ENCODE measurements around the gene MCM6. TPM values are rescaled to one million over a fixed set of nuclear protein-coding genes. Genes with fewer than 3 reads are reported as not detected.
"Not testable (repeated sequence)": the region's sequence is repeated elsewhere in the genome, so short reads cannot be mapped to it uniquely, and the experiment has no call there.

The MCM6 gene
- total and polyA plus RNA-seq, 7 experiments from 2014 or later: 12.1 to 105 (median 21.0) TPM

GRCh38 chr2:135815269-135815668, 61.0 kb downstream of the MCM6 start:
- no peak overlapping the region for H3K4me3 Mint-ChIP-seq
- CTCF ChIA-PET: interaction anchor here (1.2 kb wide), 1 partner anchor 9 kb away, joined by 4 read pairs; no protein-coding TSS in a partner anchor

DNA sequence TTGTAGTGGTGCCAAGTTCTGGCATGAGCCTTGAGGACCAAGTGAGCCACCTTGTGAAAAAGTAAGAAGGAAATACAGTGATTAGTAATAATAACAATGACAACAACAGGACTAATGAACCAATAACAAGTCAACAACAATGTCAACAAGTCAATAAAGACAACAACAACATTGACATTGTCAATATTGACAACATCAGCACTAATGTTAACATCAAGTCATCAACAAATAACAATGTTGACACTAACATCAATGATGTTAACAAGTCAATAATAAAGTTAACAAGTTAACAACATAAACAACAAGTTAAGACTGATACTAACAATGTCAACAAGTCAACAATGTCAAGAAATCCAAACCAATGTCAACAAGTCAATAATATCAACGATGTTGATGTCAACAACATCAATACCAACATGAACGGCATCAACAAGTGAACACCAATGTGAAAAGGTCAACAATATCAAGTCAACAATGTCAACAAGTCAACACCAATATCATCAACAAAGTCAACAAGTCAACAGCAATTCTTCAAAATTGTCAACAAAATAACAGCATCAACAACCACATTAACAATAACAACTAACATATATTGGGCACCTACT, 63.2 kb downstream of the MCM6 start:
- Histone ChIP-seq H3K4me1 (ENCODE audit: control insufficient read depth in 2 of 2, insufficient read depth in 2 of 2, low read length in 2 of 2) (no peaks in the 10 kb centered on the region), H3K4me3 (ENCODE audit: low read length) (no peak overlapping the region), H3K27me3 (ENCODE audit: control insufficient read depth in 2 of 2, insufficient read depth in 2 of 2, low read length in 2 of 2) (no peaks in the 10 kb centered on the region), H3K27ac (ENCODE audit: low read depth, low read length) (no peak overlapping the region), H3K36me3 (ENCODE audit: control insufficient read depth in 2 of 3, insufficient read depth in 3 of 3, low read length in 3 of 3) (no peaks in the 10 kb centered on the region), H3K9me3 (ENCODE audit: control insufficient read depth in 2 of 3, low read length in 3 of 3) (no peaks in the 10 kb centered on the region)
- Mint-ChIP-seq H3K27me3 (no peaks in the 10 kb centered on the region), H3K36me3 (peaks cover 0 to 29% (median 0%) of the 10 kb centered on the region in 5 donors), H3K4me3 (no peak overlapping the region), H3K4me1 (peaks cover 0 to 6% (median 0%) of the 10 kb centered on the region in 7 donors), H3K27ac (peak overlapping the region in 1 of 9 donors; percentile 51), H3K9me3 (peaks cover 0 to 13% (median 0%) of the 10 kb centered on the region in 11 donors)
- no peak for DNase-seq
- no peak for ATAC-seq
- CTCF ChIA-PET: no interaction called here
- POLR2A ChIA-PET: no interaction called here
- intact Hi-C loops (cut with micrococcal nuclease): no loop called here

More at GRCh38 chr2:135815269-135815668, 61.0 kb downstream of the MCM6 start:
- intact Hi-C loops (cut with micrococcal nuclease): no loop called here
- H3K27me3 Mint-ChIP-seq: no peaks in the 10 kb centered on the region
- DNase-seq: no peak
- no peaks in the 10 kb centered on the region for H3K27me3 ChIP-seq (ENCODE audit: control insufficient read depth in 2 of 2, insufficient read depth in 2 of 2, low read length in 2 of 2)
- no peak overlapping the region for H3K27ac ChIP-seq (ENCODE audit: low read depth, low read length)
- peaks cover 0 to 13% (median 0%) of the 10 kb centered on the region in 11 donors for H3K9me3 Mint-ChIP-seq
- no peaks in the 10 kb centered on the region for H3K9me3 ChIP-seq (ENCODE audit: control insufficient read depth in 2 of 3, low read length in 3 of 3)
- H3K36me3 ChIP-seq (ENCODE audit: control insufficient read depth in 2 of 3, insufficient read depth in 3 of 3, low read length in 3 of 3): no peaks in the 10 kb centered on the region
- no peak for ATAC-seq
- POLR2A ChIA-PET: no interaction called here
- H3K36me3 Mint-ChIP-seq: peaks cover 0 to 28% (median 0%) of the 10 kb centered on the region in 5 donors
- H3K4me1 ChIP-seq (ENCODE audit: control insufficient read depth in 2 of 2, insufficient read depth in 2 of 2, low read length in 2 of 2): peaks cover 6 to 7% of the 10 kb centered on the region in 2 donors
- peak overlapping the region in 2 of 9 donors; percentile 9 to 40 for H3K27ac Mint-ChIP-seq
- H3K4me3 ChIP-seq (ENCODE audit: low read length): no peak overlapping the region
- H3K4me1 Mint-ChIP-seq: peaks cover 3 to 21% (median 11%) of the 10 kb centered on the region in 7 donors

DNA sequence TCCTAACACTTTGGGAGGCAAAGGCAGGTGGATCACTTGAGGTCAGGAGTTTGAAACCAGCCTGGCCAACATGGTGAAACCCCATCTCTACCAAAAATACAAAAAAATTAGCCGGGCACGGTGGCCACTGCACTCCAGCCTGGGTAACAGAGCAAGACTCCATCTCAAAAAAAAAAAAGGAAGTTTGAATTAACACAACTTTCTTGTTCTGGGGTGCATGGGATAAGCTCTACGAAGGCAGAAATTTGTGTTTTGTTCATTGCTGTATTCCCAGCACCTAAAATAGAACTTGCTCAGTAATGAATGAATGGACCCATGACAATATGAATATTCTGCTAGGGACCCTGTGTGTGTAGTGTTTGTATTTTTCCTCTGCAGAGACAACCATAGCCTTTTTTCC, 68.4 kb downstream of the MCM6 start:
- H3K27ac Mint-ChIP-seq; H3K4me1 ChIP-seq (ENCODE audit: control insufficient read depth in 2 of 2, insufficient read depth in 2 of 2, low read length in 2 of 2); H3K4me3 Mint-ChIP-seq; H3K27me3 Mint-ChIP-seq; POLR2A ChIA-PET; H3K4me1 Mint-ChIP-seq; H3K36me3 ChIP-seq (ENCODE audit: control insufficient read depth in 2 of 3, insufficient read depth in 3 of 3, low read length in 3 of 3); H3K9me3 Mint-ChIP-seq; H3K27ac ChIP-seq (ENCODE audit: low read depth, low read length); intact Hi-C loops (cut with micrococcal nuclease); CTCF ChIA-PET; H3K27me3 ChIP-seq (ENCODE audit: control insufficient read depth in 2 of 2, insufficient read depth in 2 of 2, low read length in 2 of 2); ATAC-seq; DNase-seq; H3K4me3 ChIP-seq (ENCODE audit: low read length); H3K9me3 ChIP-seq (ENCODE audit: control insufficient read depth in 2 of 3, low read length in 3 of 3): not testable (repeated sequence)
- H3K36me3 Mint-ChIP-seq: peaks cover 0 to 19% (median 0%) of the 10 kb centered on the region in 5 donors

DNA sequence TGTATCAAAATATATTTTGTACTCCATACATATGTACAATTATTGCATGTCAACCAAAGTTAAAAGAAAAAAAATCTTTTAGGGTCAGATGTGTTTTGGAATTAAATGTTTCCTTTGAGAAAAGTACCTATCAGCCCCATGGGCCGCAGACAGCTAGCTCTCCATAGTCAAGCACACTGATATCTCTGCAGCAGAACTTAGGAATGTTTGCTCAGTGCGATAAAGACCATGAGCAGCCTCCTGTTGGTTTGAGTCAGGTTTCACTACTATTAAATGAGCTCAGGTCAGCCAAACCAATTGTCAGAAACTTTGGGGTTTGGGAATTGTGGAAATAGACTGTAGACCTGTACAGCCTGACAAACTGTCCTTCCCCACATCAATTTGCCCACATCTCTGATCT, 73.0 kb downstream of the MCM6 start:
- Histone ChIP-seq H3K27me3 (ENCODE audit: control insufficient read depth in 2 of 2, insufficient read depth in 2 of 2, low read length in 2 of 2) (no peaks in the 10 kb centered on the region), H3K4me3 (ENCODE audit: low read length) (no peak overlapping the region), H3K9me3 (ENCODE audit: control insufficient read depth in 2 of 3, low read length in 3 of 3) (no peaks in the 10 kb centered on the region), H3K27ac (ENCODE audit: low read depth, low read length) (no peak overlapping the region), H3K4me1 (ENCODE audit: control insufficient read depth in 2 of 2, insufficient read depth in 2 of 2, low read length in 2 of 2) (no peaks in the 10 kb centered on the region), H3K36me3 (ENCODE audit: control insufficient read depth in 2 of 3, insufficient read depth in 3 of 3, low read length in 3 of 3) (no peaks in the 10 kb centered on the region)
- H3K27me3 Mint-ChIP-seq: no peaks in the 10 kb centered on the region
- H3K36me3 Mint-ChIP-seq: peaks cover 0 to 28% (median 4%) of the 10 kb centered on the region in 5 donors
- CTCF ChIA-PET: no interaction called here
- DNase-seq (no peak), ATAC-seq (no peak)
- H3K4me1 Mint-ChIP-seq: no peaks in the 10 kb centered on the region
- no peak overlapping the region for H3K4me3 Mint-ChIP-seq
- POLR2A ChIA-PET: no interaction called here
- peaks cover 0 to 22% (median 11%) of the 10 kb centered on the region in 11 donors for H3K9me3 Mint-ChIP-seq
- intact Hi-C loops (cut with micrococcal nuclease): no loop called here
- H3K27ac Mint-ChIP-seq: no peak overlapping the region

GRCh38 chr2:135802350-135802749, 73.9 kb downstream of the MCM6 start:
- Mint-ChIP-seq H3K9me3 (peaks cover 0 to 22% (median 11%) of the 10 kb centered on the region in 11 donors), H3K4me1 (peaks cover 0 to 3% (median 3%) of the 10 kb centered on the region in 7 donors), H3K27ac (no peak overlapping the region), H3K36me3 (peaks cover 0 to 28% (median 4%) of the 10 kb centered on the region in 5 donors), H3K4me3 (no peak overlapping the region), H3K27me3 (no peaks in the 10 kb centered on the region)
- CTCF ChIA-PET: no interaction called here
- H3K4me3 ChIP-seq (ENCODE audit: low read length): no peak overlapping the region
- no peak overlapping the region for H3K27ac ChIP-seq (ENCODE audit: low read depth, low read length)
- no peaks in the 10 kb centered on the region for H3K36me3 ChIP-seq (ENCODE audit: control insufficient read depth in 2 of 3, insufficient read depth in 3 of 3, low read length in 3 of 3)
- DNase-seq (no peak), ATAC-seq (no peak)
- peaks cover 0 to 4% of the 10 kb centered on the region in 2 donors for H3K4me1 ChIP-seq (ENCODE audit: control insufficient read depth in 2 of 2, insufficient read depth in 2 of 2, low read length in 2 of 2)
- intact Hi-C loops (cut with micrococcal nuclease): no loop called here
- no peaks in the 10 kb centered on the region for H3K27me3 ChIP-seq (ENCODE audit: control insufficient read depth in 2 of 2, insufficient read depth in 2 of 2, low read length in 2 of 2)
- POLR2A ChIA-PET: no interaction called here
- no peaks in the 10 kb centered on the region for H3K9me3 ChIP-seq (ENCODE audit: control insufficient read depth in 2 of 3, low read length in 3 of 3)

- CTCF ChIA-PET: no interaction called here
- no peak for ATAC-seq
- peaks cover 0 to 28% (median 4%) of the 10 kb centered on the region in 5 donors for H3K36me3 Mint-ChIP-seq
- H3K27me3 Mint-ChIP-seq: no peaks in the 10 kb centered on the region
- H3K4me1 ChIP-seq (ENCODE audit: control insufficient read depth in 2 of 2, insufficient read depth in 2 of 2, low read length in 2 of 2): peaks cover 0 to 6% of the 10 kb centered on the region in 2 donors
- no peak overlapping the region for H3K4me3 Mint-ChIP-seq
- H3K4me1 Mint-ChIP-seq: peaks cover 0 to 8% (median 5%) of the 10 kb centered on the region in 7 donors
- peaks cover 0 to 22% (median 11%) of the 10 kb centered on the region in 11 donors for H3K9me3 Mint-ChIP-seq
- POLR2A ChIA-PET: no interaction called here
- no peak overlapping the region for H3K27ac ChIP-seq (ENCODE audit: low read depth, low read length)
- no peaks in the 10 kb centered on the region for H3K27me3 ChIP-seq (ENCODE audit: control insufficient read depth in 2 of 2, insufficient read depth in 2 of 2, low read length in 2 of 2)
- no peaks in the 10 kb centered on the region for H3K9me3 ChIP-seq (ENCODE audit: control insufficient read depth in 2 of 3, low read length in 3 of 3)
- no peak overlapping the region for H3K27ac Mint-ChIP-seq
- no peak for DNase-seq
- H3K36me3 ChIP-seq (ENCODE audit: control insufficient read depth in 2 of 3, insufficient read depth in 3 of 3, low read length in 3 of 3): no peaks in the 10 kb centered on the region
- no peak overlapping the region for H3K4me3 ChIP-seq (ENCODE audit: low read length)
- intact Hi-C loops (cut with micrococcal nuclease): no loop called here
Observed at GRCh38 chr2:135800513-135801460, 75.5 kb downstream of the MCM6 start.

Measured in naive thymus-derived CD4-positive, alpha-beta T cell (primary cell).